Stimulated activated naive CD4-positive, alpha-beta T cell (primary cell): ENCODE data around the gene CYP2J2.
"Not testable (repeated sequence)": the region's sequence is repeated elsewhere in the genome, so short reads cannot be mapped to it uniquely, and the experiment has no call there.

ENCODE experiments used
- DNase-seq, 6 experiments: peaks; one replicate each; lab custom pipeline; 2025; lab: John Stamatoyannopoulos, UW

Gene CYP2J2

DNA sequence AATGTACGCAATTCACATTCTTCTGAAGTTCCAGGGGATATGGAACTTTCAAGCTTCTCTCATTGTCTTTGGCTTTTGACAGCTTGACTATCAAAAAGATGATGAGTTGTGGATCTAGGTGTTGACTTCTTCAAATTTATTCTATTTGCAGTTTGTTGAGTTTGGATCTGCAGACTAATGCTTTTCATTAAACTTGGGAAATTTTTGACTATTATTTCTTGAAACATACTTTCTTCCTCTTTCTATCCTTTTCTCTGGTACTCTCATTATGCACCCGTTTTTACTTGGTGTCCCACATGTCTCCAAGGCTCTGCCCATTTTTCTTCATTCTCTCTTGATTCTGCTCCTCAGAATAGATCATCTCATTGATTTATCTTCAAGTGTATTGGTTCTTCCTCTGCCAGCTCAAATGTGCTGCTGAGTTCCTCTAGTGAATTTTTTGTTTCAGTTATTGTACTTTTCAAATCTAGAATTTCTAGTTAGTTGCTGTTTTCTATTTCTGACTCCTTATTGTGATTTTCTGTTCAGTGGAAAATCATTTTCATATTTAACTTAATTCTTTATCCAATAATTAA lies 49.4 kb downstream of the CYP2J2 start:
- DNase-seq, result no peak

DNA sequence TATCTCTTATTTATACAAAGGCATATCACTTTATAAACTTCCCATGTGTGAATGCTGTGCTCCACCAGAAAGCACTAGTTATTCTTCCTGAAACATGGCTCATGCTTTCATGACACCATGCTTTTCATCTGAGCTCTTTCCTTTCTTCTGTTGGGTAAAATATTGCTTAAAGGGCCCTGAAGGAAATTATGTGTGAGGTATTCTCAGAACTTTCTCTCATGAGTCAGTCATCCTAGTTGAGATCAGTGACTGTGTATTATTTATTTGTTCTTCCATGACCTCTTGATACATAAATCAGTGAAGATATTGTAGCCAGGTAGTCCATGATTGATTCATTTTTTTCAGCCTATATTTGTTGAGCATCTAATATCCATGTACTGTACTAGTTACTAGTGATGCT lies 54.8 kb downstream of the CYP2J2 start:
- DNase-seq, result no peak

DNA sequence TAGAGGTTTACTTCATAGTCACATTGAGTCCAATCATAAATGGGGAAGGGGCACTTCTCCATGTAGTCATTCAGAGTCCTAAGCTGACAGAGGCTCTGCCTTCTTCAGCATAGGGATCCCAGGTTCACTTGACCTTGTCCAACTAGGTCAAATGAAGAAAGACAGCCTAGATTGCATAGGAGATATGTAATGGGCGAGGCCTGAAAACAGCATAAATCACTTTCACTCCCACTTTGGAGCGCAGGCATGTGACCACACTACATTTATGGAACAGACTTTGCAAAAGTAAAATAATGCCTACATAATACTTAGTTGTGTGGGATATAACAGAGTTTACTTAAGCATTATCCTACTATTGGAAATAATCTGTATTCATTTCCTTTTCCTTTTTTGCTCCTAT lies 60.1 kb downstream of the CYP2J2 start:
- no peak for DNase-seq

DNA sequence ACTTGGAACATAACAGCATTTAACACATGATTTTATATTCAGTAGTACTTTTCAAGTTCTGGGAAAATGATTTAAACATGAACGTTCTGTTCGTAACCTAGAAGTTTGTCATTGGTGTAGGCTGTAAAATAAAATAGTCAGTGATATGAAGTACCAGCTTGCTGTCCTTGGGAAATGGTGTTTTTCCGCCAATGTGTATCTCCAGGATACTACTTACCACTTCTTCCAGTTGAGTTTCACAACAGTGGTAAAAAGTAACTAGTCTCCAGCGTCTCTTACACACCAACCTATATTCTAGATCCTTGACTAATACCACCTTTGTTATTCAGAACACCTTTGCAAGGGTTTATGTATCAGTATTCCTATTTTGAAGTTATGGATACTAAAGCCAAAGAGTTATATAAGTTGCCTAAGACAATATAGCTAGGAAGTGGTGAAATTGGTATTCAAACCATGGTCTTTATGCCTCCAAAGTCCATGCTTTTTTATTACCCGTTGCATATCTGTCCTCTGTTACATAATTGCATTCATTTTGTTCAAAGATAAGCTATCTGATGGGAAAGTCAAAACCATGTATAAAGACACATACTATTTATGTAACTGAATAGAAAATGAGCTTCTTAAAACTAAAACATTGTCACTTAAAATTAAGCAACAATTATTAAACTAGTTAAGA lies 68.8 kb downstream of the CYP2J2 start:
- DNase-seq, result no peak

DNA sequence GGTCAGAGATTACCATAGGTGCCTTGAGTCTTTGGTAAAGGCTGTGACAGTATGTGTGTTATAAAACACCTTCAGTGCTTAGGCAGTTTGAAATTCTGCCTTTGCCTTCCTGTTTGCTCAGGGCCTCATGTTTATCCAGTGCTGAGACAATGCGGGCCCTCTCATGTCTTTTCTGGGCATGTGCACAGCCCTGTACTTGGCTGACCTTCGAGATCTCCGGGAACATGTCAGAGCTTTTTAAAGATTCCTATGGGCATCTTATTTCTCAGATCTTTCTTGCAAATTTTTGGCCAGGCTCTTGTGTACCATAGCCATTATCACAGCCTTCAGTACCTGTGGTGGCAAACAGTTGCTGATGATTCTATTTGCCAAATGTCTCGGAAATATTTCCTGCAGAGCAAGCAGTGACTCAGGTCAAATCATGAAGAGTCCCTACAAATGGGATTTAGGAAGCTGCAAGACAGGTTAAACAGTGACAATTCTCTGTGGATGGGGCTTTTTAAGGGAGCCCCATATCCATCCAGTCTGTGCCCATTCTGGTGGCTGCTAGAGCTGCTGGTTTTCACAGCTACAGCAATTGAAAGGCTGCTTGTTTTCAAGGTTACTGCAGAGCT lies 69.7 kb downstream of the CYP2J2 start:
- DNase-seq, result no peak

DNA sequence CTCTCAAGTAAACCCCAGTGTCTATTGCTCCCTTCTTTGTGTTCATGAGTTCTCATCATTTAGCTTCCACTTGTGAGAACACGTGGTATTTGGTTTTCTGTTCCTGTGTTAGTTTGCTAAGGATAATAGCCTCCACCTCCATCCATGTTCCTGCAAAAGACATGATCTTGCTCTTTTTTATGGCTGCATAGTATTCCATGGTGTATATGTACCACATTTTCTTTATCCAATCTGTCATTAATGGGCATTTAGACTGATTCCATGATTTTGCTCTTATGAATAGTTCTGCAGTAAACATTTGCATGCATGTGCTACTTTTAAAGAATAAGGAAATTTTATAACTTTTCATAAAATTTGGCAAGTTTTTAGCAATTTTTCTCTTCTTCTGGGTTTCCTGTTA lies 71.3 kb downstream of the CYP2J2 start:
- DNase-seq, result not testable (repeated sequence)

DNA sequence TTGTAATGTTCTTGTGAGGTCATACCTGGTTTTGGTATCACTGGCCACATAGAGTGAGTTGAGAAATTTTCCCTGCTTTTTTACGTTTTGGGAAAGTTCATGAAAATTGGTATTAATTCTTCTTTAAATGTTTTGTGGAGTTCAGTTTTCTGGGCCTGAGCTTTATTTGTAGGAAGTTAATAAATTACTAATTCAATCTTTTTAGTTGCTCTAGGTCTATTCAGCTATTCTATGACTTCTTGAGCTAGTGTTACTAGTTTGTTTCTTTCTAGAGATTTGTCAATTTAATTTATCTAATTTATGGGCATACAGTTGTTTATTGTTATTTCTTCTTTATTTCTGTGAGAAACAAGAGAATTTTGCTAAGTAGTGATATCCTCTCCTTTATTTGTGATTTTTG lies 74.5 kb downstream of the CYP2J2 start:
- no peak for DNase-seq

DNA sequence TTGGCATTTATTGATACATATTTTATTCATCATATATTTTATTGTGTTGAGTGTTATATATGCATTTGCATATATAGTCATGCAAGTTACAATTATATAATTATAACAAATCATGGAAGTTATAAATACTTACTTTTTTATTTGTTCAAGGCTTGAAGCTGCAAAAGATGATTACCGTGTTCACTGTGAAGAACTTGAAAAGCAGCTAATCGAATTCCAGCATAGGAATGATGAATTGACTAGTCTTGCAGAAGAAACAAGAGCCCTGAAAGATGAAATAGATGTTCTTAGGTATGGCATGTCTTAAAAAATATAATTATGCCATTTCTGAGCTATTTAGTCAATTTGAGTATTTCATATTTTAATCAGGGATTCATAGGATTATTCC lies 79.7 kb downstream of the CYP2J2 start:
- no peak for DNase-seq

DNA sequence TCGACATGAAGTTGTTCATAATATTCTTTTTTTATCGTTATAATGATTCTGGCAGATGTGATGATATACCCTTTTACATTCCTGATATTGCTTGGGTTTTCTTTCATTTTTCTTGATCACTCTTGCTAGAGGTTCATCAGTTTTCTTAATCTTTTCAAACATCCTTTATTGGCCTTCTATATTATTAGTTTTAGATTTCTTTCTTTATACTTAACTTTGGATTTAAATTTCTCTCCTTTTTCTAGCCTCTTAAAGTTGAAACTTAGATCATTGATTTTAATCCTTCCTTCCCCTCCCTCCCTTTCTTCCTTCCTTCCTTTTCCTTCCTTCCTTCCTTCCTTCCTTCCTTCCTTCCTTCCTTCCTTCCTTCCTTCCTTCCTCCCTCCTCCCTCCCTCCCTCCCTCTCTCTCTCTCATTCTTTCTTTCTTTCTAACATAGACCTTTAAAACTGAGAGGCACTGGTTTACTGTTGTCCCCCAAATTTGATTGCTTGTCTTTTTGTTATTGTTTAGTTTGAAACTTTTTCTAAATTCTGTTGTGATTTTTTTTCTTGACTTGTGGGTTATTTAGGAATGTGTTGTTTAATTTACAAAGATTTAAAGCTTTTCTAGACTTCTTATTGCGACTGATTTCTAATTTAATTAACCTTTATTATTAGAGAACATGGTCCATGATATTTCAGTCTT lies 80.2 kb downstream of the CYP2J2 start:
- DNase-seq, result no peak

DNA sequence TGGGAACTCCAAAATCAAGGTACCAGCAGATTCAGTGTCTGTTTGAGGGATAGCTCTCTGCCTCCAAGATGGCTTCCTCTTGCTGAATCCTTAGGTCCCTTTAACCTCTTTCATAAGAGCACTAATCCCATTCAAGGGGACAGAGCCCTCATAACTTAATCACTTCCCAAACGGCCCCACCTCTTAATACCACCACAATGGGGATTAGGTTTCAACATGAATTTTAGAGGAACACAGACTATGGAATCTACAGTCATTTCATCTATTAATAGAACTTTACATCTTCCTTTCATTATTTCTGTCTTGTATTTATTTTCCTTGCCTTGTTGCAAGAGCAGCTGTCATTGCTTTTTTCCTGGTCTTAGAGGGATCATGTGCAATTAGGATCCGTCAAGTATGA lies 81.5 kb downstream of the CYP2J2 start:
- no peak for DNase-seq
